ENCODE measurements around the gene TSTD2. TPM values are rescaled to one million over a fixed set of nuclear protein-coding genes. Genes with fewer than 3 reads are reported as not detected.

Gene TSTD2
- total RNA-seq (2013) = 7.4 TPM
- polyA plus RNA-seq (10 to 100 TPM in 1 of 3 donors, 1 to 10 TPM in 2; 1.2 to 11.4 (median 2.4) TPM), polyA minus RNA-seq (2.6 and 4.3 TPM in 2 replicates), total RNA-seq (9.7 to 21.8 (median 18.9) reads per million in 11 experiments)

DNA sequence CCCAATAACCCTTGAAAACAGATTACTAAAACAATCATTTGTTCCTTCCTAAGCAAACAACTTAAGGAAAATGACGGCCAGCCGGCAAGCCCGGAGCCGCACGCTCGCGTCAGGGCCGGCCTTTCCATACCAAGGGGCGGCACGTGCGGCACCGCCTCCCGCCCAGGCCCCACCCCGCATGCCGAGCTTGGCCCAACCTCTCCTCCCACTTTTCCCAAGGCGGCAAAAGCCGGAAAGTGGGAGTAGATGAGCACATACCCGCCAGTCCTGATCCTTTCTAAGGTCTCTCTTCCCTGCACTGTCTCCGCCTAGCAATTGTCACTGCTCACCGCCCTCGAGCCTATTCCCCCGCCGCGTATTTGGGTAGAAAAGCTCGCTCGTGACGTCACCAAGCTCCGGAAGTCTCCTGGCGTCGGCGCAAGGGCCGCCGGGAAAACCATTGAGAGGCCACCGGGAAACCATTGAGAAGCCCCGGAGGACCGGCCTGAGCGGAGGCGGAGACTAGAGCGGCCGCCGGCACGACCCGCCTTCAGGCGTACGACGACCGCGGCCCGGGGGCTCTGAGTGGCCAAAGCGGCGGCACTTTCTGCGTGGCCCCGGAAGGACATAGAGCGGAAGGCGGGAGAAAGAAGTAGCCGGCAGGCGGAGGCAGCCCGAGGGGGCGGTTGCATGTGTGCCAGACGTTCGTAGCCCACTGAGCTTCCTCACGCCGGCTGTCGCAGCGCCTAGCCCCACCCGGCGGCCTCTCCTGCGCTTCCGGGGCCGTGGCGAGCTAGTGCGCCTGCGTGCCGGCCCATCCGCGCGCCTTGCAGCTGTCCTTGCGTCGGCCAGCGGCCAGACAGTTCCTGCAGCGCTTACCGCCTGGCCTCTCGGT lies at the start of gene TSTD2, which contains the start of gene NCBP1:
TSS of gene TSTD2 (minus strand) at position 384 of the 874 bp plus-strand sequence. CDS start 5,806 bp downstream, outside the sequence.
TSS of gene NCBP1 (plus strand) at position 837 of the 874 bp plus-strand sequence. CDS start 61 bp downstream, outside the sequence.
- intact Hi-C loops (cut with micrococcal nuclease) = loop anchor here (10.0 kb wide), 2 partner anchors 62 to 292 kb away; partner anchors contain the start of genes TRMO (in 1 of the 2) and XPA (in 1 of the 2)
- H3K27ac ChIP-seq (ENCODE audit: low read depth in 1 of 2, low read length in 2 of 2) = peak within 1 kb of the TSS; percentile 98
- no peaks in the 10 kb centered on the region for H3K9me3 ChIP-seq (replicated peaks in 1 of 2; ENCODE audit: control insufficient read depth in 1 of 2, insufficient read depth in 1 of 2, low read length in 2 of 2)
- Mint-ChIP-seq H3K4me1 (peaks cover 48% of the 10 kb centered on the region), H3K4me3 (peak within 1 kb of the TSS; percentile 94 to 98), H3K36me3 (peaks cover 9 to 13% of the 10 kb centered on the region in 2 donors), H3K27ac (peak within 1 kb of the TSS; percentile 97 to 100 (median 100)), H3K27me3 (ENCODE audit: low read depth in 3 of 3) (no peaks in the 10 kb centered on the region), H3K9me3 (peaks cover 0 to 2% (median 0%) of the 10 kb centered on the region in 7 donors)
- TF ChIP-seq, protein P1, sequence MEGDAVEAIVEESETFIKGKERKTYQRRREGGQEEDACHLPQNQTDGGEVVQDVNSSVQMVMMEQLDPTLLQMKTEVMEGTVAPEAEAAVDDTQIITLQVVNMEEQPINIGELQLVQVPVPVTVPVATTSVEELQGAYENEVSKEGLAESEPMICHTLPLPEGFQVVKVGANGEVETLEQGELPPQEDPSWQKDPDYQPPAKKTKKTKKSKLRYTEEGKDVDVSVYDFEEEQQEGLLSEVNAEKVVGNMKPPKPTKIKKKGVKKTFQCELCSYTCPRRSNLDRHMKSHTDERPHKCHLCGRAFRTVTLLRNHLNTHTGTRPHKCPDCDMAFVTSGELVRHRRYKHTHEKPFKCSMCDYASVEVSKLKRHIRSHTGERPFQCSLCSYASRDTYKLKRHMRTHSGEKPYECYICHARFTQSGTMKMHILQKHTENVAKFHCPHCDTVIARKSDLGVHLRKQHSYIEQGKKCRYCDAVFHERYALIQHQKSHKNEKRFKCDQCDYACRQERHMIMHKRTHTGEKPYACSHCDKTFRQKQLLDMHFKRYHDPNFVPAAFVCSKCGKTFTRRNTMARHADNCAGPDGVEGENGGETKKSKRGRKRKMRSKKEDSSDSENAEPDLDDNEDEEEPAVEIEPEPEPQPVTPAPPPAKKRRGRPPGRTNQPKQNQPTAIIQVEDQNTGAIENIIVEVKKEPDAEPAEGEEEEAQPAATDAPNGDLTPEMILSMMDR (IDR thresholded peaks at IDR 0.05) = no peak
- peaks cover 76% of the 10 kb centered on the region for H3K79me2 ChIP-seq (ENCODE audit: insufficient read depth, low read length)
- peak within 1 kb of the TSS; percentile 89 for H2AFZ ChIP-seq (ENCODE audit: insufficient read depth, low read depth, low read length, poor library complexity, severe bottlenecking)
- peaks cover 17% of the 10 kb centered on the region for H4K20me1 ChIP-seq (ENCODE audit: insufficient read depth, low read length)
- H3K27me3 ChIP-seq (ENCODE audit: control insufficient read depth in 2 of 2, insufficient read depth in 2 of 2, low read length in 2 of 2) = no peaks in the 10 kb centered on the region
- WGBS (ENCODE audit: insufficient coverage) = under 1% methylated on average over 81 of the region's 83 CpGs
- peaks cover 24 to 36% of the 10 kb centered on the region in 2 donors for H3K4me1 ChIP-seq (ENCODE audit: control insufficient read depth in 1 of 2, insufficient read depth in 2 of 2, low read length in 2 of 2)
- DNase-seq = peak; percentile 96 to 98 (median 96)
- peak within 1 kb of the TSS; percentile 89 for H3K9ac ChIP-seq (ENCODE audit: insufficient read depth, low read length, poor library complexity, severe bottlenecking)
- H3K4me3 ChIP-seq (replicated peaks in 1 of 3; ENCODE audit: low read depth in 2 of 3, low read length in 3 of 3) = peak within 1 kb of the TSS; percentile 74 to 96 (median 93)
- peak within 1 kb of the TSS; percentile 96 for H3K4me2 ChIP-seq (replicated peaks; ENCODE audit: extremely low read depth, low read length, poor library complexity, severe bottlenecking)
- H3K36me3 ChIP-seq (replicated peaks in 1 of 2; ENCODE audit: control insufficient read depth in 1 of 2, insufficient read depth in 2 of 2, low read length in 2 of 2) = no peaks in the 10 kb centered on the region

DNA sequence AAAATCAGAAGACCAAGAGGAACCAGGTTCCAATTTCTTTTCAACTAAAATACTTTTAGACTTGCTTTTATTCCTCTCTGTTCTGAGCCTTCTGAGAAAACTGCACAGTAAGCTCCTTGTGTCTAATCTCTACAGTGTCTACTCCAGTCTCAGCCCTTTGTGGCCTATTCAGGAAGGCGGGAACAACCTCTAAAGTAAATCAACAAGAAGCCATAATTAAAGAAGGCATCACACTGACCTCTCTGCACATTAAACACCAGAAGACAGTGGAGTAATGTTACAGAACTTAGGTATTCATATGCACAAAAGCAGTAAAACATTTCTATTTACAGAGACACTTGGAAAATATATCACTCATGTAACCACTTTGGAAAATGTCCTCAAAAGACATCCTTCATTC lies 49.1 kb upstream of the TSTD2 start:
- Histone ChIP-seq H3K4me1 (ENCODE audit: control insufficient read depth in 1 of 2, insufficient read depth in 2 of 2, low read length in 2 of 2) (no peaks in the 10 kb centered on the region), H4K20me1 (ENCODE audit: insufficient read depth, low read length) (peaks cover 11% of the 10 kb centered on the region), H2AFZ (ENCODE audit: insufficient read depth, low read depth, low read length, poor library complexity, severe bottlenecking) (no peak overlapping the region), H3K36me3 (replicated peaks in 1 of 2; ENCODE audit: control insufficient read depth in 1 of 2, insufficient read depth in 2 of 2, low read length in 2 of 2) (peaks cover 82 to 98% of the 10 kb centered on the region in 2 donors), H3K27me3 (ENCODE audit: control insufficient read depth in 2 of 2, insufficient read depth in 2 of 2, low read length in 2 of 2) (no peaks in the 10 kb centered on the region), H3K27ac (ENCODE audit: low read depth in 1 of 2, low read length in 2 of 2) (no peak overlapping the region), H3K9me3 (replicated peaks in 1 of 2; ENCODE audit: control insufficient read depth in 1 of 2, insufficient read depth in 1 of 2, low read length in 2 of 2) (no peaks in the 10 kb centered on the region), H3K9ac (ENCODE audit: insufficient read depth, low read length, poor library complexity, severe bottlenecking) (no peak overlapping the region), H3K4me2 (replicated peaks; ENCODE audit: extremely low read depth, low read length, poor library complexity, severe bottlenecking) (no peak overlapping the region), H3K79me2 (ENCODE audit: insufficient read depth, low read length) (no peaks in the 10 kb centered on the region), H3K4me3 (replicated peaks in 1 of 3; ENCODE audit: low read depth in 2 of 3, low read length in 3 of 3) (no peak overlapping the region)
- Mint-ChIP-seq H3K27me3 (ENCODE audit: low read depth in 3 of 3) (no peaks in the 10 kb centered on the region), H3K9me3 (no peaks in the 10 kb centered on the region), H3K36me3 (peaks cover 65 to 81% of the 10 kb centered on the region in 2 donors), H3K27ac (no peak overlapping the region), H3K4me1 (no peaks in the 10 kb centered on the region), H3K4me3 (no peak overlapping the region)
- TF ChIP-seq, protein P1 (IDR thresholded peaks at IDR 0.05) = no peak
- intact Hi-C loops (cut with micrococcal nuclease) = no loop called here
- no CpG with 5 or more reads among the region's 1 CpG for WGBS (ENCODE audit: insufficient coverage)
- DNase-seq = no peak
